WERI-Rb-1 (cell line): ENCODE results near the gene LRCH1.

ENCODE experiments used
- DNase-seq: peaks from one replicate; pipeline ENCODE4 v3.0.0-alpha.2; 2020
- H3K27ac ChIP-seq: fragments of 250-450 bp; sonication (Bioruptor Pico); 2 replicates; pipeline ENCODE4 v1.5.1; 2020; ENCODE audit warnings: mild to moderate bottlenecking, moderate library complexity
- H3K27me3 ChIP-seq: fragments of 250-450 bp; sonication (Bioruptor Pico); 2 replicates; pipeline ENCODE4 v1.5.1; 2021; ENCODE audit warnings: mild to moderate bottlenecking, low read depth, moderate library complexity; ENCODE audit not compliant: insufficient read depth, severe bottlenecking
- H3K36me3 ChIP-seq: fragments of 250-450 bp; sonication (Bioruptor Pico); 2 replicates; pipeline ENCODE4 v1.5.1; 2020; ENCODE audit warnings: mild to moderate bottlenecking, moderate library complexity
- H3K4me3 ChIP-seq: 2 replicates; pipeline ENCODE4 v1.5.1; 2011; ENCODE audit warnings: low read depth, mild to moderate bottlenecking, control low read depth, low read length
- H3K9me3 ChIP-seq: fragments of 250-450 bp; sonication (Bioruptor Pico); 2 replicates; pipeline ENCODE4 v1.5.1; 2021; ENCODE audit warnings: mild to moderate bottlenecking, moderate library complexity; ENCODE audit not compliant: severe bottlenecking
- CTCF ChIP-seq: IDR thresholded peaks from 2 replicates; pipeline ENCODE4 v1.5.1; 2011; ENCODE audit warnings: low read depth, mild to moderate bottlenecking, control low read depth, inconsistent platforms, low read length

Gene LRCH1

GRCh38 chr13:46643165-46643777 lies 90.3 kb downstream of the LRCH1 start:
- no peaks in the 10 kb centered on the region for H3K9me3 ChIP-seq
- H3K4me3 ChIP-seq = no peak overlapping the region
- no peaks in the 10 kb centered on the region for H3K27me3 ChIP-seq
- TF ChIP-seq CTCF = no peak
- no peaks in the 10 kb centered on the region for H3K36me3 ChIP-seq
- no peak overlapping the region; the same call in 1 of the 2 replicates for H3K27ac ChIP-seq
- no peak for DNase-seq

- H3K4me3 ChIP-seq = no peak overlapping the region
- no peak overlapping the region for H3K27ac ChIP-seq
- no peaks in the 10 kb centered on the region for H3K27me3 ChIP-seq
- TF ChIP-seq CTCF = no peak
- no peak for DNase-seq
- H3K9me3 ChIP-seq = no peaks in the 10 kb centered on the region
- no peaks in the 10 kb centered on the region for H3K36me3 ChIP-seq
Measured at GRCh38 chr13:46644816-46645215, 91.8 kb downstream of the LRCH1 start.

GRCh38 chr13:46647512-46648065 lies 94.6 kb downstream of the LRCH1 start:
- no peaks in the 10 kb centered on the region for H3K9me3 ChIP-seq
- H3K27ac ChIP-seq = no peak overlapping the region
- H3K4me3 ChIP-seq = no peak overlapping the region
- no peaks in the 10 kb centered on the region for H3K27me3 ChIP-seq
- no peak for DNase-seq
- TF ChIP-seq CTCF = no peak
- H3K36me3 ChIP-seq = peaks cover 7% of the 10 kb centered on the region

- no peaks in the 10 kb centered on the region for H3K9me3 ChIP-seq
- no peak for TF ChIP-seq CTCF
- no peak overlapping the region for H3K27ac ChIP-seq
- DNase-seq = peak; percentile 47
- H3K36me3 ChIP-seq = peaks cover 13% of the 10 kb centered on the region
- H3K27me3 ChIP-seq = no peaks in the 10 kb centered on the region
- H3K4me3 ChIP-seq = no peak overlapping the region
Measured at GRCh38 chr13:46648166-46648607, 95.2 kb downstream of the LRCH1 start.

GRCh38 chr13:46649816-46650215 lies 96.8 kb downstream of the LRCH1 start:
- Histone ChIP-seq H3K4me3 (no peak overlapping the region), H3K36me3 (peaks cover 20% of the 10 kb centered on the region), H3K27ac (no peak overlapping the region), H3K9me3 (no peaks in the 10 kb centered on the region), H3K27me3 (no peaks in the 10 kb centered on the region)
- no peak for TF ChIP-seq CTCF
- no peak for DNase-seq

- DNase-seq = no peak
- H3K27ac ChIP-seq = no peak overlapping the region
- H3K4me3 ChIP-seq = no peak overlapping the region
- no peak for TF ChIP-seq CTCF
- peaks cover 24% of the 10 kb centered on the region for H3K36me3 ChIP-seq
- H3K27me3 ChIP-seq = no peaks in the 10 kb centered on the region
- H3K9me3 ChIP-seq = no peaks in the 10 kb centered on the region
Measured at GRCh38 chr13:46654951-46655350, 102.0 kb downstream of the LRCH1 start.
